Glutamatergic neuron (in vitro differentiated cells): Measurements from ENCODE around the gene ABCF3. TPM values are rescaled to one million over a fixed set of nuclear protein-coding genes. Genes with fewer than 3 reads are reported as not detected.

Experiments used
- DNase-seq: peaks from one replicate; pipeline ENCODE4 v3.0.0; 2022
- H3K27ac Mint-ChIP-seq: one replicate; pipeline ENCODE4 v1.8.0; 2020; ENCODE audit warnings: mild to moderate bottlenecking, mixed read lengths, inconsistent platforms; ENCODE audit not compliant: unreplicated experiment
- H3K27me3 Mint-ChIP-seq: one replicate; pipeline ENCODE4 v1.8.0; 2020; ENCODE audit warnings: mild to moderate bottlenecking, moderate library complexity, mixed read lengths, inconsistent platforms; ENCODE audit not compliant: unreplicated experiment
- H3K36me3 Mint-ChIP-seq: one replicate; pipeline ENCODE4 v1.8.0; 2020; ENCODE audit warnings: mild to moderate bottlenecking, mixed read lengths, inconsistent platforms; ENCODE audit not compliant: unreplicated experiment
- H3K4me1 Mint-ChIP-seq: one replicate; pipeline ENCODE4 v1.8.0; 2020; ENCODE audit warnings: mild to moderate bottlenecking, low read depth, mixed read lengths, inconsistent platforms; ENCODE audit not compliant: unreplicated experiment
- H3K4me3 Mint-ChIP-seq: one replicate; pipeline ENCODE4 v1.8.0; 2020; ENCODE audit warnings: mild to moderate bottlenecking, mixed read lengths, inconsistent platforms; ENCODE audit not compliant: unreplicated experiment
- H3K9me3 Mint-ChIP-seq: one replicate; pipeline ENCODE4 v1.8.0; 2020; ENCODE audit warnings: mild to moderate bottlenecking, moderate library complexity, mixed read lengths, inconsistent platforms; ENCODE audit not compliant: unreplicated experiment
- total RNA-seq: library from RNA; stranded (reverse); fragmentation: NEBNext Ultra II Directional; extraction: Animal tissue kit (Norgen Biotek cat#: 25700); gene quantifications from one replicate; pipeline ENCODE4 v1.2.1, GENCODE V29; 2021; ENCODE audit not compliant: unreplicated experiment
- TF ChIP-seq, protein P1 (sequence below): fragments of 200-600 bp; sonication (generic); IDR thresholded peaks from one replicate; pipeline ENCODE4 v1.5.0; 2021; ENCODE audit not compliant: partially characterized antibody, unreplicated experiment

The ABCF3 gene
- total RNA-seq, 1 donor from 2014 or later, result 87.9 TPM

DNA sequence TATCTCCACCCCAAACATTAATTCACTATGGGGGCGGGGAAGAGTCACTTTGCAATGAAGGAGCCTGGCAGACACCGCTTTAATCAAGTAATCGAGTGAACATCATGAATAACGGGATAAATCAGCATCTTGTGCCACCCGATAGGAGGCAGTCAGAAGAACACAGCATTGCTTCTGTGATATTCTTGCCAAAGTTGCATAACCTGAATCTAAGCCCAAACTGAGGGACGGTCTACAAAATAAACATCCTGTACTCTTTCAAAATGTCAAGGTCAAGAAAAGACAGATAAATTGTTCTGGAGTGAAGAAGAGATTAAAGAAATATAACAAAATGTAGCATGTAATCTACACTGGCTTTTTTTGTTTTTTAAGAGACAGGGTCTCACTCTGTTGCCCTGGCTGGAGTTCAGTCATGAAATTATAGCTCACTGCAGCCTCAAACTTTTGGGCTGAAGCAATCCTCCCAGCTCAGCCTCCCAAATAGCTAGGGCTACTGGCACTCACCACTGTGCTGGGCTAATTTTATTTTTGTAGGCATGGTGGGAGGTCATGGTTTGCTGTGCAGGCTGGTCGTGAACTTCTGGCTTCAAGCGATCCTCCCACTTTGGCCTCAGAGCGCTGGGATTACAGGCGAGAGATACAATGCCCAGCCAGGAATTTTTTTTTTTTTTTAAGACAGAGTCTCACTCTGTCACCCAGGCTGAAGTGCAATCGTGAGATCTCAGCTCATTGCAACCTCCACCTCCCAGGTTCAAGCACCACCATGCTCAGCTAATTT, 23.3 kb downstream of the ABCF3 start:
- Mint-ChIP-seq H3K27ac (no peak overlapping the region), H3K36me3 (no peaks in the 10 kb centered on the region), H3K9me3 (no peaks in the 10 kb centered on the region), H3K4me1 (no peaks in the 10 kb centered on the region), H3K4me3 (no peak overlapping the region), H3K27me3 (no peaks in the 10 kb centered on the region)
- no peak for DNase-seq
- TF ChIP-seq, protein P1, sequence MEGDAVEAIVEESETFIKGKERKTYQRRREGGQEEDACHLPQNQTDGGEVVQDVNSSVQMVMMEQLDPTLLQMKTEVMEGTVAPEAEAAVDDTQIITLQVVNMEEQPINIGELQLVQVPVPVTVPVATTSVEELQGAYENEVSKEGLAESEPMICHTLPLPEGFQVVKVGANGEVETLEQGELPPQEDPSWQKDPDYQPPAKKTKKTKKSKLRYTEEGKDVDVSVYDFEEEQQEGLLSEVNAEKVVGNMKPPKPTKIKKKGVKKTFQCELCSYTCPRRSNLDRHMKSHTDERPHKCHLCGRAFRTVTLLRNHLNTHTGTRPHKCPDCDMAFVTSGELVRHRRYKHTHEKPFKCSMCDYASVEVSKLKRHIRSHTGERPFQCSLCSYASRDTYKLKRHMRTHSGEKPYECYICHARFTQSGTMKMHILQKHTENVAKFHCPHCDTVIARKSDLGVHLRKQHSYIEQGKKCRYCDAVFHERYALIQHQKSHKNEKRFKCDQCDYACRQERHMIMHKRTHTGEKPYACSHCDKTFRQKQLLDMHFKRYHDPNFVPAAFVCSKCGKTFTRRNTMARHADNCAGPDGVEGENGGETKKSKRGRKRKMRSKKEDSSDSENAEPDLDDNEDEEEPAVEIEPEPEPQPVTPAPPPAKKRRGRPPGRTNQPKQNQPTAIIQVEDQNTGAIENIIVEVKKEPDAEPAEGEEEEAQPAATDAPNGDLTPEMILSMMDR, result no peak

DNA sequence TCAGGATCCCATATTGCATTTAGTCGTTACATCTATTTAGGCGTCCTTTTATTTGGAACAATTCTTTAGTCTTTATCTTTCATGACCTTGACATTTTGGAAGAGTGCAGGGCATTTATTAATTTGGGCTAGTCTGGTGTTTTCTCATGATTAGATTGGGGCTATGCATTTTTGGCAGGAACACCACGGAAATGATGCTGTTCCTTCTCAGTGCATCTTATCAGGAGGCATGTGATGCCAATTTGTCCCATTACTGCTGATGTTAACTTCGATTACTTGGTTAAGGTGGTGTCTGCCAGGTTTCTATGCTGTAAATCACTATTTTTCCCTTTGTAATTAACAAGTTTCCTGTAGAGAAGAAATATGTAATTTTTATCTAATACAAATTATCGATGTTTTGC, 25.3 kb downstream of the ABCF3 start:
- H3K36me3 Mint-ChIP-seq, result no peaks in the 10 kb centered on the region
- TF ChIP-seq, protein P1, result no peak
- no peak overlapping the region for H3K27ac Mint-ChIP-seq
- no peaks in the 10 kb centered on the region for H3K9me3 Mint-ChIP-seq
- H3K27me3 Mint-ChIP-seq, result no peaks in the 10 kb centered on the region
- no peaks in the 10 kb centered on the region for H3K4me1 Mint-ChIP-seq
- DNase-seq, result no peak
- no peak overlapping the region for H3K4me3 Mint-ChIP-seq

DNA sequence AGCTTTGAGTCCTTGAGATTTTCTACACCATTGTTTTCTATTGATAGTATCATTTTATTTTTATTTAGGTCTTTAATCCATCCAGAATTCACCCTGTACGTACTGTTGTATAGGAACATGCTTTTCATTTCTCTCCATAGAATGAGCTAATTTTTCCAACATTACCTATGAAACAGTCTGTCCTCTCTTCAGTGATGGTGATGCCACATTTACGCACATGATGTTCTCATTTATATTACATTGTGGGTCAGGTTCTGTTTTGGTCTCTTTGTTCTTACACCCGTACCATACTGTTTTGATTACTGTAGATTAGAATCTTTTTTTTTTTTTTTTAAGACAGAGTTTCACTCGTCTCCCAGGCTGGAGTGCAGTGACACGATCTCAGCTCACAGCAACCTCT, 25.7 kb downstream of the ABCF3 start:
- Mint-ChIP-seq H3K36me3 (no peaks in the 10 kb centered on the region), H3K27ac (no peak overlapping the region), H3K9me3 (no peaks in the 10 kb centered on the region), H3K4me3 (no peak overlapping the region), H3K4me1 (no peaks in the 10 kb centered on the region), H3K27me3 (no peaks in the 10 kb centered on the region)
- TF ChIP-seq, protein P1, result no peak
- DNase-seq, result no peak

DNA sequence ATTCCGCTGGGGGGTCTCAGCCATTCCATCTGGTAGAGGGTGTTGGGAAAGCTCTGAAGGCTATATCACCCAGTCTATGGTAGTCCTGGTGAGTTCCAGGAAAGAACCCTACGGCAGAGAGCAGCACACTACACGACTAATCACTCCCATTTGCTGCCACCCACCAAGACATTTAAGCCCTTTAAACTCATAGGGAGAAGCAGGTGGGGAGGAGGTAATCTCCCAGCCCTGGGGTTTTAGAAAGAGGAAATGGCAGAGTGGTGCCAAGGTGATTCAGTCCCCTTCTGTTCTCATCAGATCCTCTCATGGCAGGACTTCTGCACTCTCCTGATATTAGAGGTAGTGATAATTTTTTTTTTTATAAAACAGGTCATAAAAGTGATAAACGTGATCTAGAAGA, 32.8 kb downstream of the ABCF3 start:
- no peaks in the 10 kb centered on the region for H3K4me1 Mint-ChIP-seq
- DNase-seq, result no peak
- no peaks in the 10 kb centered on the region for H3K9me3 Mint-ChIP-seq
- no peaks in the 10 kb centered on the region for H3K36me3 Mint-ChIP-seq
- no peak overlapping the region for H3K4me3 Mint-ChIP-seq
- H3K27ac Mint-ChIP-seq, result no peak overlapping the region
- H3K27me3 Mint-ChIP-seq, result no peaks in the 10 kb centered on the region
- TF ChIP-seq, protein P1, result no peak

DNA sequence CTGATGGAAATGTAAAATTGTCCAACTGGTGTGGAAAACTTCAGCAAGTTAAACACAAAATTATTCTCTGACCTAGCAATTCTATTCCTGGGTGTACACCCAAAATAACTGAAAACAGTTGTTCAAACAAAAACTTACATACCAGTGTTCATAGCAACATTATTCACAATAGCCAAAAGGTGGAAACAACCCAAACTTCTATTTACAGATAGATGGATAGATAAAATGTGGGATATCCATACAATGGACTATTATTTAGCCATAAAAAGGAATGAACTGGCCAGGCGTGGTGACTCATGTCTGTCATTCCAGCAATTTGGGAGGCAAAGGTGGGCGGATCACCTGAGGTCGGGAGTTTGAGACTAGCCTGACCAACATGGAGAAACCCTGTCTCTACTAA, 36.5 kb downstream of the ABCF3 start:
- no peak overlapping the region for H3K4me3 Mint-ChIP-seq
- H3K9me3 Mint-ChIP-seq, result no peaks in the 10 kb centered on the region
- H3K27me3 Mint-ChIP-seq, result no peaks in the 10 kb centered on the region
- no peaks in the 10 kb centered on the region for H3K4me1 Mint-ChIP-seq
- no peak overlapping the region for H3K27ac Mint-ChIP-seq
- TF ChIP-seq, protein P1, result no peak
- H3K36me3 Mint-ChIP-seq, result no peaks in the 10 kb centered on the region
- DNase-seq, result no peak
